ACHN (cell line): ENCODE measurements around the gene MOSMO.

Source experiments
- DNase-seq: peaks from one replicate; pipeline ENCODE4 v3.0.0-alpha.2; 2015
- in situ Hi-C: cut with HindIII; loops from 2 replicates; pipeline ENCODE4 v1.10.0; 2017; ENCODE audit warnings: low sequenced_read_pairs, low pct_ligation_motif_present, low pct_unique_long_range_greater_than_20kb

The MOSMO gene

GRCh38 chr16:22007509-22008214 is at the start of gene MOSMO:
TSS of gene MOSMO (plus strand) at chr16:22008111. CDS start at chr16:22008302, 191 bp downstream.
- DNase-seq = peak; percentile 76
- in situ Hi-C loops = loop anchor here (25.0 kb wide), 1 partner anchor 180 kb away; no protein-coding TSS in a partner anchor

GRCh38 chr16:21959050-21959449 is 48.9 kb upstream of the MOSMO start:
- no peak for DNase-seq
- in situ Hi-C loops = no loop called here

DNA sequence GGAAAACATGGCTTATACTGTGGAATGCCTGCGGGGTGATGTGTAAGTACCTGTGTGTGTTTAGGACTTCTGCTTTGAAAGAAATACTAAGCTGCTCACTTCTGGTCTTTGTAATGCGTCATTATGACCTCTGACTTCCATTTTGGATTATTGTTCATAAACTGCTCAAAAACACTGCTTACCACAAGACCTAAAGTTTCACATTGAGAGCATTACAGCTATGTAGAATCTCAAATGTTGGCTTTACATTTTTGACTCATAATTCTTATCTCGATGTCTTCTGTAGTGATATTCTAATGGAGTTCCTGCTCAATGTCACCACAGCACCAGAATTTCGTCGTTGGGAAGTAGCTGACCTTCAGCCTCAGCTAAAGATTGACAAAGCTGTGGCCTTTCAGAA is 45.4 kb upstream of the MOSMO start:
- in situ Hi-C loops = no loop called here
- DNase-seq = no peak

- no peak for DNase-seq
- in situ Hi-C loops = no loop called here
Observed at GRCh38 chr16:21963887-21964286, 44.0 kb upstream of the MOSMO start.

- in situ Hi-C loops = no loop called here
- DNase-seq = no peak
Observed at GRCh38 chr16:21964353-21964752, 43.6 kb upstream of the MOSMO start.

DNA sequence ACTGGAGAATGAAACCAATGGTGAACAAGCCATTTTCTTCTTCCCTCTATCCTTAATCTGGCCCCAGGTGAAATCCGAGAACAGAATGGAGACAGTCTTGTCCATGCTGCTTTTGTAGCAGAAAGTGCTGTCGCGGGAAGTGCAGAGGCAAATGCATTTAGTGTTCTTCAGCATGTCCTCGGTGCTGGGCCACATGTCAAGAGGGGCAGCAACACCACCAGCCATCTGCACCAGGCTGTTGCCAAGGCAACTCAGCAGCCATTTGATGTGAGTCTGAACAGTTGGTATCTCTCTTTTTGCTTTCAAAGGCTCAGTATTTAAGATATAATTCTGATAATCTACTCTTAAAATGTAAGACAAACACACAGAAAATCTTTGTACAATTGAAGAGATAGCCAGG is 36.1 kb upstream of the MOSMO start:
- in situ Hi-C loops = no loop called here
- no peak for DNase-seq

DNA sequence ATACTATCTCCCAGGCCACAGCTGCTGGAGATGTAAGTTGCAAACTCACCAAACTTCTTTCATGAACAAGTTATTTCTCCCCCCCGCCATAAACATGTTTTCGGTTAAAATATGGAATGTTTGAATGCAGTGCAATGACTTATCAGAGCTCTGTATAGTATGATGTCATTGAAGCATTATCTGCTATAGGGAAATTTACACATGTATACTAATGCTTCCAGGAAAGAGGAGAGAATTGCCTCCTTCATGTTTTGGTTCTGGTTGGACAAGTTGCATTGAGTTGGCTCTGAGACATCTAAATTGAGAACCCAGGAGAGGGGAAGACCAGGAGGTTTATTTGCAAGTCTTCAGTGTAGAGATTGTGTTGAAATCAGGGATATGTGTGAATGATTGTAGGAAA is 34.0 kb upstream of the MOSMO start:
- in situ Hi-C loops = no loop called here
- DNase-seq = no peak

DNA sequence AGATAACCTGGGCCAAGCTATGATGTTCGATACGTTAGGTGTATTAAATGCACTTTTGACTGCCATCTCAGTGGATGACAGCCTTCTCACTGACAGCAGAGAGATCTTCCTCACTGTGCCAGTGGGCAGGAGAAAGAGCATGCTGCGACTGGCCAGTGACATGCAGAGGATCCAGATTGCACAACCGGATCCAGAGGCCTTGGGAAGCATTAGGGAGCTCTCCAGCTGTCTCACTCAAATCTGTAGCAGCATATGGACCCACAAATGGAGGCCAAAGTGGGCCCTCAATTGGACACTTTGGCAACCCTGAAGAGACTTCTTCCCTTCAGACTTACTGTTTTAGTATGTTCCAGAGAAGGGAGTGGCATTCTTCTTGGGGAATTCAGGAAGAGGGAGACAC is 27.9 kb upstream of the MOSMO start:
- in situ Hi-C loops = loop anchor here (25.0 kb wide), 1 partner anchor 107 kb away; the partner anchor contains the start of gene VWA3A

DNA sequence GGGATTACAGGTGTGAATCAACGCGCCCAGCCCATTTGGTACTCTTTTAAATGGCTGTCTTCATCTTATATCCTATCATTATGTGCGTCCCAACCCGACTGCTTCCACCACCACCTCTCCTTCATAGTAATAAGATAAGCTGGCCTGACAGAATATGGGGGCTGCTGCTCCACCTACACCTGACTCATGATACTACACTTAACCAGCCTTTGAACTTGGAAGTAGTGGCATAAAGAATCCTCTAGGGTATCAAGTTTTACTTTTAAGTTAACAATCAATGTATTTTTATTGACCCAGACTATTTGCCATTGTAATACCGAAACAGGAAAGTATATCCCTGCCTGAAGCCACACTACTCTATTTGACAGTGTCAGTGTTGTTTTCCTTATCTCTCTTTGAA is 25.8 kb upstream of the MOSMO start:
- no peak for DNase-seq
- in situ Hi-C loops = loop anchor here (25.0 kb wide), 1 partner anchor 105 kb away; the partner anchor contains the start of gene VWA3A

More for the DNA sequence above, 27.9 kb upstream of the MOSMO start:
- DNase-seq = no peak

GRCh38 chr16:21984062-21984461 is 23.8 kb upstream of the MOSMO start:
- in situ Hi-C loops = loop anchor here (25.0 kb wide), 1 partner anchor 103 kb away; the partner anchor contains the start of gene VWA3A
- no peak for DNase-seq

DNA sequence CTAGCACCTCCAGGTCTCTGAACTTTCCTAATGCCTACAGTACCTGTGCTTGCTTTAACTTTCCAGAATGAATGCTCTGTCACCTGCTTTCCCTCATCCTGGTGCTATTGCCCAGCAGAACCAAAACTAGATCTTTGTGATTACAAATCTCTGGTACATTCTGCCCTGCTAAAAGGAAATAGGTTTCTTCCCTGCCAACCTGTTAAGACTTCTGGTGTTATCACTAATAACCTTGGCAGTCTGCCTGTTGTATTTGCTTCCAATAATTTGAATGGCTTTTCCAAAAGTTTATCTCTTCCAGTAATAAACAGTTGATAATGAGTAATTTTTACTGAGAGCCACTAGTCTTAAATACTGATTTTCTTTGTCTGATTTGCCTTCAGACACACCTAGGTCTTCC is 22.4 kb upstream of the MOSMO start:
- in situ Hi-C loops = loop anchor here (25.0 kb wide), 1 partner anchor 102 kb away; the partner anchor contains the start of gene VWA3A
- no peak for DNase-seq

- in situ Hi-C loops = loop anchor here (25.0 kb wide), 1 partner anchor 101 kb away; the partner anchor contains the start of gene VWA3A
- DNase-seq = no peak
Observed at GRCh38 chr16:21986692-21987246, 21.1 kb upstream of the MOSMO start.

DNA sequence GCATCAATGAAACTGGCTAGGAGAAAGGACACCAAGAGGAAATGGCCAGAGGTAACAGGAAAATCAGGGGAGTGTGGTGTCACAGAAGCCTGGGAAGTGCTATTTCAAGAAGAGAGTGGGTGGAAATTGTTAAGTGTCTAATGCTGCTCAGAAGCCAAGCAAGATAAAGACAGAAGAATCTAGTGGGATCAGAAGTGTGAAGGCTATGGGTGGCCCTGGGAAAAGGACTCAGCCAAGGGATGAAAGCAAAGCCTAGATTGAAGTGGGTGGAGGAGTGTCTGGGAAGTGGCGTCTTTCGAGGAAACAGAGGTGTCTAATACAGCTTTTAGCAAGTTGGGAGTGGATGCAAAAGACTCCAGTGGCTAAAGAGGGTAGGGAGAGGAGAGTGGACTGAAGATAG is 20.4 kb upstream of the MOSMO start:
- in situ Hi-C loops = loop anchor here (25.0 kb wide), 1 partner anchor 100 kb away; the partner anchor contains the start of gene VWA3A
- DNase-seq = no peak

DNA sequence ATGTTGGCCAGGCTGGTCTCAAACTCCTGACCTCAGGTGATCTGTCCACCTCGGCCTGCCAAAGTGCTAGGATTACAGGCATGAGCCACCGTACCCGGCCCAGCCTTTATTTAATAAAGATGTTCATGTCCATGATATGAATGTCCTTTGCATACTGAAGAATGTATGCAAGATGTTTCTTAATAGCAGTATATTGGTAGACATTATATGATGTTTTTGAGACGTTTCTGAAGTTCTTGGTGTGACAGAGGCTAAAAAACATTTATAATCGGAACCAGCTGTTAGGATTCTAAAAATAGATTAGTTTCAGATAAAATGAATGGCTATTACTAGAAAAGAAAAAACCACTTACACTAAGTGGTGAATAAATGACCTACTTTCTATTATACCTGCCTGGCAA is 18.8 kb upstream of the MOSMO start:
- in situ Hi-C loops = loop anchor here (25.0 kb wide), 1 partner anchor 98 kb away; the partner anchor contains the start of gene VWA3A
- no peak for DNase-seq

DNA sequence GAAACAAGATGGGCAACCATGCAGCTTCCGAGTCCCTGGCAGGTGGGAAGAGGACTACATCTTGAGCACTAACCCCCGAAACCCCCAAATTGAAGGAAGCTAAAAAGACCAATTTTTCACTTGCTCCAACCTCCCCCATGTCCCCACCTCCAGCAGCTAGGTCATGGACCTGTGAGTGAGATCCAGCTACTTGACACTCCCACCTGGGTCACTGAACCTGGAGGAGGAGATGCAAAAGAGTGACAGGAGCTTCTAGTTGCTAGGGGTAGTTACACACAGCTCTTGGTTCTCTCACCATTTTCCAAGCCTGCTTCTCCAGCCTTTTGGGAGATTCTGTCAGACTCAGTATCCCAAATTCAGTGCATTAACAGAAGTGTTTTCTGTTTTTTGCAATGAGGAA is 18.2 kb upstream of the MOSMO start:
- in situ Hi-C loops = loop anchor here (25.0 kb wide), 1 partner anchor 98 kb away; the partner anchor contains the start of gene VWA3A

DNA sequence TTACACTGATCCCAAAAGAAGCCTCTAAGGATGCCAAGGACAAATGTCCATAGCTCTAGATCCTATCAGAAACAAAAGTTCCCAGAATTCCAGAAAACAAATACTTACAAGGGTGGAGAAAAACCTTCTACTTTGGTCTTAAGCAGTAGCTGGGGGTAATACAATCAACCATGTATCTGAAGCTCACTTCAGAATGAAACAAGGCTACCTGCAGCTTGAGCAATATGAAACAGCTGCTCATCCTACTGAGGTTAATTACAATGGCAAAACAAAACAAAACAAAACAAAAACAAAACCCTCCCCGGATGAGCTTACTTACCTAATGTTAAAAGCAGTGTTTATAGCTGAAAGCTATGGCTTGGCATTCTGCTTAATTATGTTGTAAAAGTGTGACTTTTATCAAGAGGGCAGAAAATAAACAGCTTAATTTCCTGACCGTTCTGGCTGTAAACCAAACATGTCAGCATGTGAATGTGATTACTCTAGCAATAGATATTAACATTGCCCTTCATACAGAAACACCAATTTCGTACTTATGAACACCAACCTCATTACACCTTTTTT is 17.4 kb upstream of the MOSMO start:
- in situ Hi-C loops = loop anchor here (25.0 kb wide), 1 partner anchor 97 kb away; the partner anchor contains the start of gene VWA3A

More for the DNA sequence above, 18.2 kb upstream of the MOSMO start:
- DNase-seq = no peak

DNA sequence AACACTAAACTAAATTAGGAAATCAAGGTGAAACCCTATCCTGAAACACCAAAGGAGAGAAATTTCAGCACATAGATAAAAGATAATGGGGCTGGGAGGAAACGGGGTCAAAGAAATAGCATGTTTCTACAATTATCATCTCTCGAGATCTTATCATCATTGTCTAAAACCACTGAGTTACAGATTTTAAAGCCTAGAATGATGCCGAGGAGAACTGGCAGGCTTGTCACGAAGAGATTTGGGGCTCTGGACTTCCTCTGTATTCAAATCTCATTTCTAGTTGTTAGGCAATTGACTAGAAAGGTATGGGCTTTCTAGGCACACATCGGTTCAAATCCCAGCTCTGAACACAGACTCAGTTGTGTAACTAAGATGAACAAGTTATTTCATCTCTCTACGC is 16.3 kb upstream of the MOSMO start:
- in situ Hi-C loops = loop anchor here (25.0 kb wide), 1 partner anchor 96 kb away; the partner anchor contains the start of gene VWA3A
- no peak for DNase-seq

More for the DNA sequence above, 17.4 kb upstream of the MOSMO start:
- DNase-seq = no peak

- no peak for DNase-seq
- in situ Hi-C loops = loop anchor here (25.0 kb wide), 1 partner anchor 92 kb away; the partner anchor contains the start of gene VWA3A
Observed at GRCh38 chr16:21994856-21995465, 12.9 kb upstream of the MOSMO start.
